B cell (primary cell): ENCODE measurements around the gene ERI3. TPM values are rescaled to one million over a fixed set of nuclear protein-coding genes. Genes with fewer than 3 reads are reported as not detected.

Experiments used
- ATAC-seq: fragments of 200-7000 bp; cut with Tn5 transposase; one replicate; pipeline ENCODE4 v1.10.0; 2021; ENCODE audit warnings: low read depth, mild to moderate bottlenecking, moderate number of reproducible peaks, moderate library complexity
- CTCF ChIA-PET: fragments of 350-600 bp; sonication (Branson Sonifier 250); formaldehyde crosslinking; loops from one replicate; lab custom pipeline; 2021; ENCODE audit warnings: antibody characterized with exemption, inconsistent platforms; lab: Charles Lee
- POLR2A ChIA-PET: fragments of 350-600 bp; sonication (Branson Sonifier 250); formaldehyde crosslinking; loops from one replicate; lab custom pipeline; 2021; ENCODE audit warnings: antibody characterized with exemption; lab: Charles Lee
- DNase-seq: peaks from one replicate; pipeline ENCODE4 v3.0.0; 2013
- H2AFZ ChIP-seq: 2 replicates; pipeline ENCODE4 v1.6.1; 2012; ENCODE audit warnings: mild to moderate bottlenecking, low read depth, low read length; ENCODE audit not compliant: insufficient read depth, poor library complexity, severe bottlenecking
- H3K27ac ChIP-seq, 2 donors: 1 replicate in 1 of 2; 2 replicates in 1 of 2; pipeline ENCODE4 v1.5.1; 2012 to 2013; ENCODE audit warnings: low read length in 2 of 2, mild to moderate bottlenecking in 2 of 2, moderate library complexity in 1 of 2
- H3K27me3 ChIP-seq, 4 experiments: fragments of 200-600 bp in 1 of 4; sonication (generic) in 1 of 4; replicated peaks in 1 of 4; 1 replicate in 2 of 4; 2 replicates in 2 of 4; pipeline versions ENCODE4 v1.6.1 to v1.7.0; 2013 to 2016; ENCODE audit warnings: low read length in 3 of 4, mild to moderate bottlenecking in 2 of 4, mixed read lengths in 1 of 4, moderate library complexity in 1 of 4; ENCODE audit not compliant: insufficient read depth in 4 of 4, control insufficient read depth in 3 of 4; ENCODE audit errors: control extremely low read depth in 1 of 4
- H3K36me3 ChIP-seq, 2 experiments: replicated peaks in 1 of 2; 1 replicate in 1 of 2; 2 replicates in 1 of 2; pipeline versions ENCODE4 v1.6.1 to v1.7.1; 2013; ENCODE audit warnings: low read length in 1 of 2; ENCODE audit not compliant: insufficient read depth in 2 of 2, control insufficient read depth in 1 of 2; ENCODE audit errors: control extremely low read depth in 1 of 2, extremely low read depth in 1 of 2
- H3K4me1 ChIP-seq, 2 donors: fragments of 200-600 bp in 1 of 2; sonication (generic) in 1 of 2; 1 replicate in 1 of 2; 2 replicates in 1 of 2; pipeline versions ENCODE4 v1.5.1 to v1.6.1; 2013 to 2017; ENCODE audit warnings: low read length in 2 of 2; ENCODE audit not compliant: control insufficient read depth in 2 of 2, insufficient read depth in 2 of 2
- H3K4me2 ChIP-seq: replicated peaks from 2 replicates; pipeline ENCODE3; 2012; ENCODE audit warnings: mild to moderate bottlenecking, low read depth, low read length; ENCODE audit not compliant: poor library complexity, severe bottlenecking
- H3K4me3 ChIP-seq, 5 experiments: fragments of 200-600 bp in 1 of 5; sonication (generic) in 1 of 5; 1 replicate in 3 of 5; 2 replicates in 2 of 5; pipeline versions ENCODE4 v1.5.1 to v1.7.0; 2011 to 2016; ENCODE audit warnings: low read length in 4 of 5, mild to moderate bottlenecking in 4 of 5, low read depth in 2 of 5, control low read depth in 1 of 5, moderate library complexity in 1 of 5; ENCODE audit not compliant: insufficient read depth in 1 of 5; ENCODE audit errors: control extremely low read depth in 1 of 5, extremely low read depth in 1 of 5
- H3K79me2 ChIP-seq: fragments of 200-600 bp; sonication (generic); one replicate; pipeline ENCODE4 v1.6.0; 2016; ENCODE audit warnings: low read length; ENCODE audit not compliant: control insufficient read depth, insufficient read depth
- H3K9ac ChIP-seq: fragments of 200-600 bp; sonication (generic); 2 replicates; pipeline ENCODE4 v1.6.1; 2017; ENCODE audit warnings: mild to moderate bottlenecking, low read length, moderate library complexity
- H3K9me3 ChIP-seq, 3 donors: one replicate each; pipeline versions ENCODE4 v1.6.1 to v1.7.1; 2013; ENCODE audit warnings: low read length in 2 of 3; ENCODE audit not compliant: control insufficient read depth in 2 of 3, insufficient read depth in 1 of 3; ENCODE audit errors: control extremely low read depth in 1 of 3
- H4K20me1 ChIP-seq: 2 replicates; pipeline ENCODE4 v1.6.0; 2012; ENCODE audit warnings: mild to moderate bottlenecking, low read length; ENCODE audit not compliant: insufficient read depth, control insufficient read depth, poor library complexity, severe bottlenecking
- H3K27ac Mint-ChIP-seq: one replicate; pipeline ENCODE4 v1.8.0; 2021; ENCODE audit warnings: mixed read lengths
- H3K27me3 Mint-ChIP-seq: one replicate; pipeline ENCODE4 v1.8.0; 2021; ENCODE audit warnings: mixed read lengths
- H3K4me1 Mint-ChIP-seq: one replicate; pipeline ENCODE4 v1.8.0; 2021; ENCODE audit warnings: mixed read lengths
- H3K4me3 Mint-ChIP-seq: one replicate; pipeline ENCODE4 v1.8.0; 2021; ENCODE audit warnings: mixed read lengths
- H3K9me3 Mint-ChIP-seq: one replicate; pipeline ENCODE4 v1.8.0; 2022; ENCODE audit warnings: mixed read lengths; ENCODE audit not compliant: insufficient read depth
- EZH2 ChIP-seq: IDR thresholded peaks from 2 replicates; pipeline ENCODE4 v1.6.1; 2012; ENCODE audit warnings: borderline replicate concordance, low read depth, mild to moderate bottlenecking, moderate library complexity, low read length; ENCODE audit not compliant: insufficient read depth, poor library complexity, severe bottlenecking
- WGBS: methylation state at CpG from one replicate; pipeline ENCODE4 v1.1.5; 2013; ENCODE audit warnings: missing lambda C conversion rate; ENCODE audit not compliant: insufficient coverage; 5-methylcytosine and 5-hydroxymethylcytosine counted together
- intact Hi-C: fragments of 100-400 bp; cut with micrococcal nuclease; formaldehyde crosslinking; loops from one replicate; pipeline ENCODE4 v1.10.0; 2022
- polyA plus RNA-seq: library from polyadenylated mRNA; depleted of rRNA; stranded (reverse); fragments of >200 nt; gene quantifications from 2 replicates; pipeline ENCODE4 v1.2.3, GENCODE V29; 2012
- total RNA-seq, 2 donors: library from RNA; stranded (reverse); fragments of 120-200 nt in 1 of 2; gene quantifications; 1 replicate in 1 of 2; 2 replicates in 1 of 2; pipeline versions ENCODE4 v1.2.3 to v1.2.4, GENCODE V29; 2013 to 2022
- TF ChIP-seq, protein P1 (sequence below): fragments of 200-600 bp; IDR thresholded peaks from one replicate; pipeline ENCODE4 v1.8.0; 2022; ENCODE audit warnings: antibody characterized with exemption, mild to moderate bottlenecking

The ERI3 gene
- total and polyA plus RNA-seq, 2 donors (not counting 1 experiment from before 2014, with no cell fraction given): 37.5 to 53.9 TPM

- no peak for ATAC-seq
- no peak overlapping the region for H3K27ac Mint-ChIP-seq
- no peak overlapping the region for H3K9ac ChIP-seq
Observed at GRCh38 chr1:44348061-44348485, 7.0 kb downstream of the ERI3 start.

DNA sequence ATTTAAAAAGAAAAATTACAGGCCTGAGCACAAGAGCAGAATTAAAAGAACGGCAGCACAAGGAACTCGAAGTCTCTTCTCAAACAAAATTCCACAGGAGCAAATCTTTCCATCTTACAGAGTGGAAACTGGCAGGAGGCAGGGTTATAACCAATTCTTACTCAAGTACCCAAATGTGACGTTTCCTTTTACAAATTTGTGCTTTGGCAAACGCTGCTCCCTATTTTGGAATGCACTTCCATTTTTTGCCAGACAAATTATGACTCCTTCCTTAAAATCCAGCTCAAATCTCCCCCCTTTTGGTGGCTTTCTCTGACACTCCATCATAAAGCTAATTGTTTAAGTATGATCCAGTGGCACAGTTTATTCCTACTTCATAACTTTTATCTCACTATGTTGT lies 7.8 kb downstream of the ERI3 start:
- intact Hi-C loops: no loop called here
- TF ChIP-seq, protein P1, sequence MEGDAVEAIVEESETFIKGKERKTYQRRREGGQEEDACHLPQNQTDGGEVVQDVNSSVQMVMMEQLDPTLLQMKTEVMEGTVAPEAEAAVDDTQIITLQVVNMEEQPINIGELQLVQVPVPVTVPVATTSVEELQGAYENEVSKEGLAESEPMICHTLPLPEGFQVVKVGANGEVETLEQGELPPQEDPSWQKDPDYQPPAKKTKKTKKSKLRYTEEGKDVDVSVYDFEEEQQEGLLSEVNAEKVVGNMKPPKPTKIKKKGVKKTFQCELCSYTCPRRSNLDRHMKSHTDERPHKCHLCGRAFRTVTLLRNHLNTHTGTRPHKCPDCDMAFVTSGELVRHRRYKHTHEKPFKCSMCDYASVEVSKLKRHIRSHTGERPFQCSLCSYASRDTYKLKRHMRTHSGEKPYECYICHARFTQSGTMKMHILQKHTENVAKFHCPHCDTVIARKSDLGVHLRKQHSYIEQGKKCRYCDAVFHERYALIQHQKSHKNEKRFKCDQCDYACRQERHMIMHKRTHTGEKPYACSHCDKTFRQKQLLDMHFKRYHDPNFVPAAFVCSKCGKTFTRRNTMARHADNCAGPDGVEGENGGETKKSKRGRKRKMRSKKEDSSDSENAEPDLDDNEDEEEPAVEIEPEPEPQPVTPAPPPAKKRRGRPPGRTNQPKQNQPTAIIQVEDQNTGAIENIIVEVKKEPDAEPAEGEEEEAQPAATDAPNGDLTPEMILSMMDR: no peak
- TF ChIP-seq EZH2: no peak
- H3K4me3 Mint-ChIP-seq: no peak overlapping the region
- H3K27me3 ChIP-seq: no peaks in the 10 kb centered on the region
- ATAC-seq (no peak), DNase-seq (no peak)
- no peaks in the 10 kb centered on the region for H3K9me3 Mint-ChIP-seq
- H3K4me2 ChIP-seq: no peak overlapping the region
- H3K27ac ChIP-seq: no peak overlapping the region
- H3K4me1 ChIP-seq: no peaks in the 10 kb centered on the region
- ChIA-PET CTCF (interaction anchor here (1.0 kb wide), 1 partner anchor 305 kb away, joined by 4 read pairs; no protein-coding TSS in a partner anchor), POLR2A (no interaction called here)
- no peak overlapping the region for H3K9ac ChIP-seq
- H3K4me1 Mint-ChIP-seq: peaks cover 16% of the 10 kb centered on the region
- no peaks in the 10 kb centered on the region for H3K9me3 ChIP-seq
- H3K36me3 ChIP-seq: peaks cover 0 to 2% of the 10 kb centered on the region in 2 experiments
- H3K27ac Mint-ChIP-seq: no peak overlapping the region
- WGBS: 97% methylated on average over 3 of the region's 4 CpGs
- H3K79me2 ChIP-seq: peaks cover 42% of the 10 kb centered on the region
- no peaks in the 10 kb centered on the region for H3K27me3 Mint-ChIP-seq
- H4K20me1 ChIP-seq: peaks cover 11% of the 10 kb centered on the region
- H3K4me3 ChIP-seq: no peak overlapping the region
- no peak overlapping the region for H2AFZ ChIP-seq

More at GRCh38 chr1:44348061-44348485, 7.0 kb downstream of the ERI3 start:
- Histone ChIP-seq H3K27me3 (no peaks in the 10 kb centered on the region), H2AFZ (no peak overlapping the region), H3K36me3 (peaks cover 0 to 2% of the 10 kb centered on the region in 2 experiments), H3K4me2 (no peak overlapping the region), H3K4me1 (no peaks in the 10 kb centered on the region), H4K20me1 (peaks cover 9% of the 10 kb centered on the region), H3K9me3 (no peaks in the 10 kb centered on the region), H3K27ac (no peak overlapping the region), H3K4me3 (no peak overlapping the region), H3K79me2 (peaks cover 50% of the 10 kb centered on the region)
- Mint-ChIP-seq H3K4me1 (peaks cover 19% of the 10 kb centered on the region), H3K9me3 (no peaks in the 10 kb centered on the region), H3K27me3 (no peaks in the 10 kb centered on the region), H3K4me3 (no peak overlapping the region)
- WGBS: 100% methylated on average over 2 of the region's 4 CpGs
- no peak for DNase-seq
- CTCF ChIA-PET: no interaction called here
- POLR2A ChIA-PET: no interaction called here
- intact Hi-C loops: no loop called here
- TF ChIP-seq, protein P1: no peak
- no peak for TF ChIP-seq EZH2
